A204.1 (cell line): Measurements from ENCODE around the gene MYO3B.
"Not testable (repeated sequence)": the region's sequence is repeated elsewhere in the genome, so short reads cannot be mapped to it uniquely, and the experiment has no call there.

Experiments used
- FAIRE-seq: peaks from 2 replicates; lab custom pipeline; 2012; peaks lifted over from hg19 to GRCh38; lab: Jason Lieb, UNC

MYO3B gene

GRCh38 chr2:170261566-170261965 lies 83.6 kb downstream of the MYO3B start:
- no peak for FAIRE-seq

- FAIRE-seq, result no peak
Observed at GRCh38 chr2:170262343-170262742, 84.4 kb downstream of the MYO3B start.

GRCh38 chr2:170262806-170263205 lies 84.9 kb downstream of the MYO3B start:
- FAIRE-seq, result no peak

- FAIRE-seq, result not testable (repeated sequence)
Observed at GRCh38 chr2:170263728-170264521, 86.0 kb downstream of the MYO3B start.

GRCh38 chr2:170264522-170264860 lies 86.5 kb downstream of the MYO3B start:
- FAIRE-seq, result no peak

- FAIRE-seq, result no peak
Observed at GRCh38 chr2:170264865-170265264, 86.9 kb downstream of the MYO3B start.

- no peak for FAIRE-seq
Observed at GRCh38 chr2:170265321-170265720, 87.4 kb downstream of the MYO3B start.

GRCh38 chr2:170266358-170266757 lies 88.4 kb downstream of the MYO3B start:
- FAIRE-seq, result no peak

GRCh38 chr2:170267071-170267470 lies 89.1 kb downstream of the MYO3B start:
- FAIRE-seq, result no peak

- no peak for FAIRE-seq
Observed at GRCh38 chr2:170270278-170270864, 92.4 kb downstream of the MYO3B start.

- FAIRE-seq, result no peak
Observed at GRCh38 chr2:170271340-170271739, 93.4 kb downstream of the MYO3B start.

- no peak for FAIRE-seq
Observed at GRCh38 chr2:170276056-170276455, 98.1 kb downstream of the MYO3B start.

GRCh38 chr2:170276925-170277629 lies 99.1 kb downstream of the MYO3B start:
- no peak for FAIRE-seq

GRCh38 chr2:170277951-170278350 lies 100.0 kb downstream of the MYO3B start:
- no peak for FAIRE-seq

- FAIRE-seq, result not testable (repeated sequence)
Observed at GRCh38 chr2:170279615-170280014, 101.7 kb downstream of the MYO3B start.

GRCh38 chr2:170282851-170283250 lies 104.9 kb downstream of the MYO3B start:
- no peak for FAIRE-seq

GRCh38 chr2:170284205-170284604 lies 106.3 kb downstream of the MYO3B start:
- no peak for FAIRE-seq

GRCh38 chr2:170288859-170289258 lies 110.9 kb downstream of the MYO3B start:
- FAIRE-seq, result no peak

GRCh38 chr2:170291474-170291873 lies 113.5 kb downstream of the MYO3B start:
- no peak for FAIRE-seq

GRCh38 chr2:170292415-170292814 lies 114.5 kb downstream of the MYO3B start:
- FAIRE-seq, result no peak

GRCh38 chr2:170297496-170297895 lies 119.5 kb downstream of the MYO3B start:
- no peak for FAIRE-seq

GRCh38 chr2:170298115-170298514 lies 120.2 kb downstream of the MYO3B start:
- no peak for FAIRE-seq

- no peak for FAIRE-seq
Observed at GRCh38 chr2:170298861-170299429, 121.0 kb downstream of the MYO3B start.
